SH-SY5Y (cell line): ENCODE results near the gene LYZL6.

Experiments used
- GATA2 ChIP-seq: IDR thresholded peaks from 2 replicates; pipeline ENCODE4 v1.6.1; 2011; ENCODE audit warnings: mild to moderate bottlenecking, low read depth, low read length
- GATA3 ChIP-seq: IDR thresholded peaks from 2 replicates; pipeline ENCODE4 v1.6.1; 2011; ENCODE audit warnings: low read depth, mild to moderate bottlenecking, low read length, moderate library complexity

LYZL6 gene, protein sequence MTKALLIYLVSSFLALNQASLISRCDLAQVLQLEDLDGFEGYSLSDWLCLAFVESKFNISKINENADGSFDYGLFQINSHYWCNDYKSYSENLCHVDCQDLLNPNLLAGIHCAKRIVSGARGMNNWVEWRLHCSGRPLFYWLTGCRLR

DNA sequence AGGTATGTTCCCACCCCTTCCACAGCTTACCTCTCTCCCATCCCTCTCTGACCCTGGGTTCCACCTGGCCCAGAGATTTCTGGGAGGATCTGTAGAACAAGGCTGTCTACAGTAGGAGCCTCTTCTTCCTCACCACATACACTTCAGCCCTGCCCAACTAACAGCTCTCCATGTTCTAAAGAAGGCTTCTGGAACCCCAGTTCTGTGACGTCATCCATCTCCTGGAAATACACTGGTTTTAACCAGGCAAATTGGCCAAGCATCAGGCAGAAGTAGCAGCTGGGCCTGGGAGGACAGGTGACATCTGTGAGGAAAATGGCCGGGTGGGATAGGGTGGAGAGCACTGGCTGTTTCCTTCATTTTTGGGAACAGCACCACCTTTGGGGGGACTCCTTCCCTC lies at the start of gene LYZL6:
Gene LYZL6, minus strand, starts transcription at position 177 of the 400 bp plus-strand sequence. CDS start 4,357 bp downstream, outside the sequence.
- TF ChIP-seq GATA2, result no peak
- TF ChIP-seq GATA3, result no peak

- TF ChIP-seq GATA2, result no peak
- no peak for TF ChIP-seq GATA3
These were observed 47.6 kb upstream of the LYZL6 start for GRCh38 chr17:35991075-35991474.

DNA sequence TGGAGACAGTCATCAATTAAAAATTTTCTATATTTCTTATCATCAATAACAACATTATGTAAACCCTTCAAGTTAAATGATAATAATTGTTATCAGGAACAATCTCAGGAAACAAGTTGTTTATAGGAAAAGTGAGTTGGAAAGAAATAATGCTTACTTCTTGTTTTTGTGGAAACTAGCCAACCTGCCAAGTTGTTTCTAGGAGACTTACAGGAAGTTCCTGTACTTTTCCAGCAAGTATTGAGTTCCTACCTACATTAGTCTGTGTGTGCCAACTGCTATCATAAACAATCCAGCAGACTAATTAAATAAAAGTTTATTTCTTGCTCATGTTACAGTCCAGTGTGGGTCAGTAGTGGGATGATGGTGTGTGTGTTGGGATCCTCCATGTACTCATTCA lies 44.7 kb upstream of the LYZL6 start:
- TF ChIP-seq GATA3, result no peak
- no peak for TF ChIP-seq GATA2

GRCh38 chr17:35986643-35987042 lies 43.1 kb upstream of the LYZL6 start, which contains the start of gene CCL14:
Gene CCL14, minus strand, starts transcription at chr17:35986729. Its CDS starts 80 bp downstream, at chr17:35986649.
- TF ChIP-seq GATA3 (no peak), GATA2 (no peak)

- TF ChIP-seq GATA2, result no peak
- TF ChIP-seq GATA3, result no peak
These were observed 40.6 kb upstream of the LYZL6 start for GRCh38 chr17:35984140-35984539.

DNA sequence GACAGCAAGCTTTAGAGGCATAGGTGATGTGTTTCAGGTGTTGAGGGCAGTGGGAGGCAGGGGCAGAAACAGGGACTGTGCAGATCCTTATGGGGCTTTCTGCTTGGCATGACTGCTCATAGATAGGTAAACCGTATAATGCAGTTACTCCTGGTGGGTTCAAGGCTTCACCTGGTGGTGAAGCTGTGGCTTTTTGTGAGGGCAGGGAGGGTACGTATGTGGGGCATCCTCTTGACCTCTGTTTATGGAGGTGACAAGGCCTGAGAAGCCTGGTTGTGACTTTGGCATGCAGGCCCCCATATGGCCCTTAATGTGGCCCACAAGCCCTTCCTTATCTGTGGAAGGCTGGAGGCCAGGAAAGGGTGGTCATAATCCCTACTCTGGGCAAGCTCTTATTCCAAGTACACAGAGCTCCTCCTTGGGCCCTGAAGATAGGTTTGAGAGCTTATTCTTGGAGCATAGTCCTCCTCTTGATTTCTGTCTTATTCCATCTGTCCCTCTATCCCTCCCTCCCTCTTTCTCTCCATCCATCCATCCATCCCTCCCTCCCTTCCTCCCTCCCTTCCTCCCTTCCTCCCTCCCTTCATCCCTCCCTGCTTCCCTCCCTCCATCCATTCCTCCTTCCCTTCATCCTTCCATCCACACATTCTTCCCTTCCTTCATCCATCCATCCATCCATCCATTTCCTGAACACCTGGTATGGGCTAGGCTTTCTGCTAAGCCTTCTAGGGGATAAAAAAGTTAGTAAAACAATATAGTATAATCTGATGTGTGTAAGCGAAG lies 39.1 kb upstream of the LYZL6 start:
- TF ChIP-seq GATA2 (no peak), GATA3 (no peak)

DNA sequence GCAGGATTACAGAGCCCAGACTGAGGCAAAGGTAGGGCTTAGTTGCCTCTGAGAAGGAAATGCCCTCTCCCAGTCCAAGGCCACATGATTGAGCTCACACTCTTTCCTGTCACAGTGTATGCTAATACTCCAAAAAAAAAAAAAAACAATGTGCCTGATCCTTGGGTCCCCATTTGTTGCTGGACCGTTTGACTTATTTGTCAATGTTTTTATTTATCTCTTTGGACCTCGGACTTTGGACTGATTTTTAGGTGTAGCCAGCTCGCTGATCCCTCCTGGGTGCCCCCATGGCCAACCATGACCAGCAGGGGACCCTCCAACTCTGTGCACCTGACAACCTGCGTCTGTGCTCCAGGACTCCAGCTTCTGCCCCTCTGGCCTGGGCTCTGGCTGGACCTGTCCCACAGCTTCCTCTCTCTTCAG lies 38.4 kb upstream of the LYZL6 start:
- TF ChIP-seq GATA2 (no peak), GATA3 (no peak)

- no peak for TF ChIP-seq GATA2
- no peak for TF ChIP-seq GATA3
These were observed 37.7 kb upstream of the LYZL6 start, which contains the start of gene CCL16 for GRCh38 chr17:35981246-35981645. Gene CCL16, minus strand, starts transcription at chr17:35981497. Its CDS starts 77 bp downstream, at chr17:35981420.

- no peak for TF ChIP-seq GATA3
- TF ChIP-seq GATA2, result no peak
These were observed 34.8 kb upstream of the LYZL6 start for GRCh38 chr17:35978346-35978745.

DNA sequence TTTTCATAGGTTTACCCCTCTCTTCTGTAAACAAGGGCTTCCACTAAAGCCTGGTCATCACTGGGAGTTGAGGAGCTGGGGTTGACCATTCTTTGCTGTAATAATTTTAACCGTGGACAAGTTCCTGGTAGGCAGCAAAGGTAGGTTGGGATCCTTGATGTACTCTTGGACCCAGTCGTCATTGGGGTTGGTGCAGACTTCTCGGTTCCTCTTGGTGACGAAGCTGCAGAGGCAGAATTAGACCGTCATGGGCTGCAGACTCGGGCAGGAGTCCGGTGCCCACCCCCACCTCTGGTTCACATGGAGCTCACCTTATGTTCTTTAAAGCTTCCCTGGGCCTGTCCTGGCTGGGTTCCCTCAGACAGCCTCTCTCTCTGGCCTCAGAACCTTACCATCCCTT lies 34.0 kb upstream of the LYZL6 start:
- TF ChIP-seq GATA3 (no peak), GATA2 (no peak)

DNA sequence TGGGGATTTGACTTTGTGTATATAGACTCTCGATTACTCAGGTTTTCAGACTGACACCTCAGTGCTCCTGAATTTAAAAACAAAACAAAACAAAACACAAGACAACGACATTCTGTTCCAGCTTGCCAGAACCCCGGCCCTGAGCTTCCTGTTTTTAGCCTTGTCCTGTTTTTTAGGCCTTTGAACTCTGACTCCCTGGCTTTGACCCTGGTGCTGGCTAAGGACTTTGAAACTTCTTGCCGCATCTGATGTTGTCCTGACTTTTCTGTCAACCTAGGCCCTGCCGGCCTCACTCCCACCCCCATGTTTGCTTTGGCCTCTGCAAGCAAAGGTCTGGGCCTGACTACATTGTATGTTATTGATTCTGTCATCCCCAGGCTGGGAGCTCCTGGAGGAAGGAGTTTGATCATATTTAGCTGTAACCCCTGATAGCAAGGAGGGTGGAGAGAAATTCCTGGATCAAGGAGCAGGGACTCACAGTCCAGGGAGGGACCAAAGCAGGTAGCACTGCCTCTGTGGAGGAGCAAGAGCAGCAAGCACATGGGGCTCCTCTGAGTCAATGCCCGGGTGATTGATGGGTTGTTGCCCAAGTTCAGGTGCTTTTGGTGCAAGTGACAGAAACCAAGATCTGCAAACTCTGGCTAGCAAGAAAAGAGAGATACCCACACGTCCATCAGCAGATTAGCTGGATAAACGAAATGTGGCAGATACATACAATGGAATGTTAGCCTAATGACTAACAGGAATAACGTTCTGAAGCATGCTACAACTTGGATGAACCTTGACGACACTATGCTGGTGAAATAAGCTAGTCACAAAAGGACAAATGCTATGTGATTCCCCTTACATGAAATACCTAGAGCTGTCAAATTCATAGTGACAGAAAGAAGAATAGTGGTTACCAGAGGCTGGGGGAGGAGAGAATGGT lies 30.1 kb upstream of the LYZL6 start:
- TF ChIP-seq GATA2, result no peak
- no peak for TF ChIP-seq GATA3

- TF ChIP-seq GATA2 (no peak), GATA3 (no peak)
These were observed 29.4 kb upstream of the LYZL6 start for GRCh38 chr17:35972945-35973332.

- no peak for TF ChIP-seq GATA2
- no peak for TF ChIP-seq GATA3
These were observed 29.0 kb upstream of the LYZL6 start for GRCh38 chr17:35972535-35972934.

- TF ChIP-seq GATA2, result no peak
- no peak for TF ChIP-seq GATA3
These were observed 28.6 kb upstream of the LYZL6 start for GRCh38 chr17:35972066-35972465.
